Measurements from ENCODE around the gene GFRA1.

- TF ChIP-seq, protein P1, sequence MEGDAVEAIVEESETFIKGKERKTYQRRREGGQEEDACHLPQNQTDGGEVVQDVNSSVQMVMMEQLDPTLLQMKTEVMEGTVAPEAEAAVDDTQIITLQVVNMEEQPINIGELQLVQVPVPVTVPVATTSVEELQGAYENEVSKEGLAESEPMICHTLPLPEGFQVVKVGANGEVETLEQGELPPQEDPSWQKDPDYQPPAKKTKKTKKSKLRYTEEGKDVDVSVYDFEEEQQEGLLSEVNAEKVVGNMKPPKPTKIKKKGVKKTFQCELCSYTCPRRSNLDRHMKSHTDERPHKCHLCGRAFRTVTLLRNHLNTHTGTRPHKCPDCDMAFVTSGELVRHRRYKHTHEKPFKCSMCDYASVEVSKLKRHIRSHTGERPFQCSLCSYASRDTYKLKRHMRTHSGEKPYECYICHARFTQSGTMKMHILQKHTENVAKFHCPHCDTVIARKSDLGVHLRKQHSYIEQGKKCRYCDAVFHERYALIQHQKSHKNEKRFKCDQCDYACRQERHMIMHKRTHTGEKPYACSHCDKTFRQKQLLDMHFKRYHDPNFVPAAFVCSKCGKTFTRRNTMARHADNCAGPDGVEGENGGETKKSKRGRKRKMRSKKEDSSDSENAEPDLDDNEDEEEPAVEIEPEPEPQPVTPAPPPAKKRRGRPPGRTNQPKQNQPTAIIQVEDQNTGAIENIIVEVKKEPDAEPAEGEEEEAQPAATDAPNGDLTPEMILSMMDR (IDR thresholded peaks at IDR 0.05; ENCODE audit: low read depth, low read length), result no peak
- TF ChIP-seq MAX (IDR thresholded peaks at IDR 0.05; ENCODE audit: low read depth, low read length) (no peak), POLR2A (IDR thresholded peaks at IDR 0.05; ENCODE audit: extremely low read depth, insufficient read length) (no peak), MYC (IDR thresholded peaks at IDR 0.05; ENCODE audit: low read depth, low read length) (no peak)
Observed at GRCh38 chr10:116178086-116178605, 94.9 kb downstream of the GFRA1 start.

All from NB4 (cell line).